Gastrocnemius medialis (tissue), 4 donors: ENCODE results near the gene RNF141.

Experiments
- CTCF ChIP-seq, 5 experiments: fragments of 450-650 bp in 3 of 5; fragments of 200-600 bp in 2 of 5; sonication (generic) in 2 of 5; IDR thresholded peaks in 4 of 5; conservative IDR thresholded peaks in 1 of 5; 1 replicate in 4 of 5; 2 replicates in 1 of 5; pipeline ENCODE4 v1.5.1; 2016 to 2019; ENCODE audit warnings: antibody characterized with exemption in 5 of 5, mild to moderate bottlenecking in 3 of 5, moderate library complexity in 3 of 5
- POLR2A ChIP-seq, 2 donors: fragments of 450-650 bp; IDR thresholded peaks; one replicate each; pipeline ENCODE4 v1.6.1; 2017; ENCODE audit warnings: antibody characterized with exemption in 2 of 2, mild to moderate bottlenecking in 2 of 2, moderate library complexity in 2 of 2

- no peak for TF ChIP-seq CTCF (IDR thresholded peaks at IDR 0.05 in 4 of 5, conservative IDR thresholded peaks at IDR 0.05 in 1 of 5)
- no peak for TF ChIP-seq POLR2A (IDR thresholded peaks at IDR 0.05)
Observed at GRCh38 chr11:10490398-10491241, 50.4 kb downstream of the RNF141 start.
